Natural killer cell (primary cell): ENCODE measurements around the gene PODNL1. TPM values are rescaled to one million over a fixed set of nuclear protein-coding genes. Genes with fewer than 3 reads are reported as not detected.

Experiments
- ATAC-seq, 3 donors: fragments of 150-1000 bp in 2 of 3; fragments of 200-7000 bp in 1 of 3; cut with Tn5 transposase; 1 replicate in 1 of 3; 2 replicates in 2 of 3; pipeline ENCODE4 v1.10.0; 2021; ENCODE audit warnings: mild to moderate bottlenecking in 2 of 3, moderate library complexity in 2 of 3
- DNase-seq, 2 donors: peaks; one replicate each; pipeline versions ENCODE4 v3.0.0 to v3.0.0-alpha.2; 2013 to 2021; ENCODE audit warnings: mixed read lengths in 1 of 2
- H3K27ac ChIP-seq: one replicate; pipeline ENCODE4 v1.5.1; 2013; ENCODE audit warnings: mild to moderate bottlenecking, low read length
- H3K27me3 ChIP-seq: one replicate; pipeline ENCODE4 v1.6.1; 2013; ENCODE audit warnings: low read length; ENCODE audit not compliant: control insufficient read depth, insufficient read depth
- H3K36me3 ChIP-seq: one replicate; pipeline ENCODE4 v1.6.1; 2013; ENCODE audit warnings: low read length; ENCODE audit not compliant: control insufficient read depth, insufficient read depth
- H3K4me1 ChIP-seq: one replicate; pipeline ENCODE4 v1.6.1; 2013; ENCODE audit warnings: low read length; ENCODE audit not compliant: control insufficient read depth, insufficient read depth
- H3K4me3 ChIP-seq: one replicate; pipeline ENCODE4 v1.5.1; 2013; ENCODE audit warnings: low read length
- H3K9me3 ChIP-seq: one replicate; pipeline ENCODE4 v1.6.1; 2013; ENCODE audit warnings: low read length; ENCODE audit not compliant: control insufficient read depth, insufficient read depth
- H3K27ac Mint-ChIP-seq, 2 donors: one replicate each; pipeline ENCODE4 v1.8.0; 2022; ENCODE audit warnings: mild to moderate bottlenecking in 2 of 2, mixed read lengths in 2 of 2, moderate library complexity in 1 of 2
- H3K27me3 Mint-ChIP-seq, 2 donors: one replicate each; pipeline ENCODE4 v1.8.0; 2022; ENCODE audit warnings: low read depth in 2 of 2, mixed read lengths in 2 of 2
- H3K36me3 Mint-ChIP-seq: one replicate; pipeline ENCODE4 v1.8.0; 2022; ENCODE audit warnings: mixed read lengths
- H3K4me1 Mint-ChIP-seq, 2 donors: one replicate each; pipeline ENCODE4 v1.8.0; 2022; ENCODE audit warnings: mixed read lengths in 2 of 2
- H3K4me3 Mint-ChIP-seq: one replicate; pipeline ENCODE4 v1.8.0; 2022; ENCODE audit warnings: mild to moderate bottlenecking, moderate library complexity, mixed read lengths
- H3K9me3 Mint-ChIP-seq, 2 donors: one replicate each; pipeline ENCODE4 v1.8.0; 2022; ENCODE audit warnings: mixed read lengths in 2 of 2
- WGBS: methylation state at CpG from one replicate; pipeline ENCODE4 v1.1.7; 2013; ENCODE audit warnings: missing lambda C conversion rate; ENCODE audit not compliant: insufficient coverage; 5-methylcytosine and 5-hydroxymethylcytosine counted together
- intact Hi-C: fragments of 100-400 bp; cut with micrococcal nuclease; formaldehyde crosslinking; loops from one replicate; pipeline ENCODE4 v1.14.2; 2022
- total RNA-seq, 4 donors: library from RNA; stranded (reverse); fragments of 120-200 nt in 1 of 4; gene quantifications; one replicate each; pipeline versions ENCODE4 v1.2.3 to v1.2.4, GENCODE V29; 2013 to 2022
- TF ChIP-seq, protein P1 (sequence below): fragments of 200-600 bp; IDR thresholded peaks from one replicate; pipeline ENCODE4 v1.8.0; 2022; ENCODE audit warnings: antibody characterized with exemption

Gene PODNL1
- total RNA-seq, 3 donors from 2014 or later (not counting 1 experiment from before 2014, with no cell fraction given) = 0.61 TPM; not detected in 2

DNA sequence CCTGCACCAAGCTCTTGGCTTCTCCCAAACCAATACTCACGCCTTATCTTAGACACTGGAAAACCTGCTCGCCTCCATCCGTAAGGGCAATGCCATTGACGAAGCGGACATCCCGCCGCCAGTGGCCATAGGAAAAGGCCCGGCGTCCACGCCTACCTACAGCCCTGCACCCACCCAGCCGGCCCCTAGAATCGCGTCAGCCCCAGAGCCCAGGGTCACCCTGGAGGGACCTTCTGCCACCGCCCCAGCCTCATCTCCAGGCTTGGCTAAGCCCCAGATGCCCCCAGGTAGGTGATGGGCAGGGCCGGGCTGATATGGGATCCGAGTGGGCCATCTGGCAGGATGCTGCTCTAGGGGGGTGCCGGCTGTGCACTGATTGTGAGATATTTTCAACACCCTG is 24.9 kb downstream of the PODNL1 start:
- Histone ChIP-seq H3K4me1 (no peaks in the 10 kb centered on the region), H3K36me3 (peaks cover 27% of the 10 kb centered on the region), H3K27ac (no peak overlapping the region), H3K9me3 (no peaks in the 10 kb centered on the region), H3K27me3 (no peaks in the 10 kb centered on the region), H3K4me3 (no peak overlapping the region)
- Mint-ChIP-seq H3K36me3 (no peaks in the 10 kb centered on the region), H3K4me1 (no peaks in the 10 kb centered on the region), H3K4me3 (no peak overlapping the region), H3K27ac (no peak overlapping the region), H3K27me3 (no peaks in the 10 kb centered on the region), H3K9me3 (no peaks in the 10 kb centered on the region)
- intact Hi-C loops = no loop called here
- ATAC-seq (no peak), DNase-seq (no peak)
- WGBS = 99% methylated on average over 17 of the region's 17 CpGs
- TF ChIP-seq, protein P1, sequence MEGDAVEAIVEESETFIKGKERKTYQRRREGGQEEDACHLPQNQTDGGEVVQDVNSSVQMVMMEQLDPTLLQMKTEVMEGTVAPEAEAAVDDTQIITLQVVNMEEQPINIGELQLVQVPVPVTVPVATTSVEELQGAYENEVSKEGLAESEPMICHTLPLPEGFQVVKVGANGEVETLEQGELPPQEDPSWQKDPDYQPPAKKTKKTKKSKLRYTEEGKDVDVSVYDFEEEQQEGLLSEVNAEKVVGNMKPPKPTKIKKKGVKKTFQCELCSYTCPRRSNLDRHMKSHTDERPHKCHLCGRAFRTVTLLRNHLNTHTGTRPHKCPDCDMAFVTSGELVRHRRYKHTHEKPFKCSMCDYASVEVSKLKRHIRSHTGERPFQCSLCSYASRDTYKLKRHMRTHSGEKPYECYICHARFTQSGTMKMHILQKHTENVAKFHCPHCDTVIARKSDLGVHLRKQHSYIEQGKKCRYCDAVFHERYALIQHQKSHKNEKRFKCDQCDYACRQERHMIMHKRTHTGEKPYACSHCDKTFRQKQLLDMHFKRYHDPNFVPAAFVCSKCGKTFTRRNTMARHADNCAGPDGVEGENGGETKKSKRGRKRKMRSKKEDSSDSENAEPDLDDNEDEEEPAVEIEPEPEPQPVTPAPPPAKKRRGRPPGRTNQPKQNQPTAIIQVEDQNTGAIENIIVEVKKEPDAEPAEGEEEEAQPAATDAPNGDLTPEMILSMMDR = no peak

GRCh38 chr19:13909430-13909829 is 28.8 kb downstream of the PODNL1 start:
- no peak overlapping the region for H3K27ac Mint-ChIP-seq
- H3K4me1 Mint-ChIP-seq = peaks cover 13 to 15% of the 10 kb centered on the region in 2 donors
- no peaks in the 10 kb centered on the region for H3K9me3 Mint-ChIP-seq
- no peaks in the 10 kb centered on the region for H3K27me3 ChIP-seq
- H3K9me3 ChIP-seq = no peaks in the 10 kb centered on the region
- intact Hi-C loops = no loop called here
- H3K4me1 ChIP-seq = peaks cover 17% of the 10 kb centered on the region
- WGBS = 100% methylated on average over 2 of the region's 2 CpGs
- no peaks in the 10 kb centered on the region for H3K27me3 Mint-ChIP-seq
- H3K36me3 ChIP-seq = peaks cover 15% of the 10 kb centered on the region
- H3K27ac ChIP-seq = no peak overlapping the region
- DNase-seq = no peak
- H3K36me3 Mint-ChIP-seq = no peaks in the 10 kb centered on the region
- no peak overlapping the region for H3K4me3 ChIP-seq
- TF ChIP-seq, protein P1 = no peak
- no peak overlapping the region for H3K4me3 Mint-ChIP-seq
- no peak for ATAC-seq

DNA sequence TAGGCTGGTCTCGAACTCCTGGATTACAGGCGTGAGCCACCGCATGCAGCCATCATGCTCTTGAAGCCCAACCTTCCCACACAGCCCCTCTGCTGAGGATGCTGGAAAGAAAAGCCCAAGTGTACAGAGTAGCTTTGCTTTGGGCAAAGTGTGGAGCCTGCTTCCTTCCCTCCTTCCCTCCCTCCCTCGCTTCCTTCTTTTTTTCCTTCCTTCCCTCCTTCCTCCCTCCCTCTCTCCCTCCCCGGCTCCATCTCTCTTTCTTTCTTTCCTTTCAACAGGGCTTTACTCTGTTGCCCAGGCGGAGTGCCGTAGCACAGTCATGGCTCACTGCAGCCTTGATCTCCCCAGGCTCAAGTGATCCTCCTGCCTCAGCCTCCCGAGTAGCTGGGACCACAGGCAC is 29.5 kb downstream of the PODNL1 start:
- ATAC-seq (no peak), DNase-seq (no peak)
- Histone ChIP-seq H3K4me3 (no peak overlapping the region), H3K27me3 (no peaks in the 10 kb centered on the region), H3K36me3 (peaks cover 15% of the 10 kb centered on the region), H3K27ac (no peak overlapping the region), H3K9me3 (no peaks in the 10 kb centered on the region), H3K4me1 (peaks cover 18% of the 10 kb centered on the region)
- TF ChIP-seq, protein P1 = no peak
- no peaks in the 10 kb centered on the region for H3K27me3 Mint-ChIP-seq
- no peak overlapping the region for H3K27ac Mint-ChIP-seq
- H3K9me3 Mint-ChIP-seq = no peaks in the 10 kb centered on the region
- intact Hi-C loops = no loop called here
- no peak overlapping the region for H3K4me3 Mint-ChIP-seq
- H3K36me3 Mint-ChIP-seq = no peaks in the 10 kb centered on the region
- WGBS = 96% methylated on average over 8 of the region's 8 CpGs
- peaks cover 13 to 15% of the 10 kb centered on the region in 2 donors for H3K4me1 Mint-ChIP-seq

- Histone ChIP-seq H3K36me3 (peaks cover 2% of the 10 kb centered on the region), H3K4me3 (peak overlapping the region; percentile 79), H3K9me3 (no peaks in the 10 kb centered on the region), H3K4me1 (peaks cover 23% of the 10 kb centered on the region), H3K27me3 (no peaks in the 10 kb centered on the region), H3K27ac (no peak overlapping the region)
- Mint-ChIP-seq H3K4me3 (peak overlapping the region; percentile 87), H3K27me3 (no peaks in the 10 kb centered on the region), H3K36me3 (no peaks in the 10 kb centered on the region), H3K4me1 (peaks cover 13 to 15% of the 10 kb centered on the region in 2 donors), H3K27ac (peak overlapping the region; percentile 41 to 95), H3K9me3 (no peaks in the 10 kb centered on the region)
- ATAC-seq (no peak), DNase-seq (no peak)
- 97% methylated on average over 5 of the region's 5 CpGs for WGBS
- TF ChIP-seq, protein P1 = no peak
- intact Hi-C loops = loop anchor here (2.0 kb wide), 1 partner anchor 46 kb away; the partner anchor contains the start of gene DCAF15
These were observed 31.3 kb downstream of the PODNL1 start for GRCh38 chr19:13906910-13907309.
